Measurements from ENCODE around the gene CENPC.

CENPC gene

DNA sequence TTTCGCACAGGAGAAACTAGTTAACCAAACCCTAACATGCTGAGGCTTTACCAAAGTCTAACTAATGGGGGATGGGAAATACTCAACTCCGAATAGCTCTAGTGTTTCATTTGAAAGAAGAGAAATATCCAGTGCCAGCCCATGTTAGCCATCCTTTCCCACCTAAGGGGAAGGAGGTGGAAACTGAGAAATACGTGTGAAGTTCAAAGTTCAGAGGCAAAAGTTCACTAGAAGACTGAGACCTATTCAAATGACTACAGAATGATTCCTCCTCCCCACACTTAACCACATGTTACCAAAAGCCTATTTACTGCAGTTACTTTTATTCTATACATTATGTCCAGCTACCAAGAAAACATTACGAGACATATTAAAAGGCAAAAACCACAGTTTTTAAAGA, 106.3 kb downstream of the CENPC start:
- no peaks in the 10 kb centered on the region for H3K9me3 ChIP-seq (ENCODE audit: low read length)
- H3K4me3 ChIP-seq (ENCODE audit: low read depth in 1 of 2, low read length in 2 of 2), result no peak overlapping the region
- H3K27me3 ChIP-seq (ENCODE audit: control insufficient read depth in 1 of 2, insufficient read depth in 2 of 2, low read length in 2 of 2), result no peaks in the 10 kb centered on the region
- H3K4me1 ChIP-seq (ENCODE audit: insufficient read depth, low read length), result no peaks in the 10 kb centered on the region
- H3K27ac ChIP-seq (ENCODE audit: low read depth, low read length), result no peak overlapping the region
- no peaks in the 10 kb centered on the region for H3K36me3 ChIP-seq (ENCODE audit: insufficient read depth, low read length)
- no peak overlapping the region for H3K9ac ChIP-seq (ENCODE audit: low read length)

DNA sequence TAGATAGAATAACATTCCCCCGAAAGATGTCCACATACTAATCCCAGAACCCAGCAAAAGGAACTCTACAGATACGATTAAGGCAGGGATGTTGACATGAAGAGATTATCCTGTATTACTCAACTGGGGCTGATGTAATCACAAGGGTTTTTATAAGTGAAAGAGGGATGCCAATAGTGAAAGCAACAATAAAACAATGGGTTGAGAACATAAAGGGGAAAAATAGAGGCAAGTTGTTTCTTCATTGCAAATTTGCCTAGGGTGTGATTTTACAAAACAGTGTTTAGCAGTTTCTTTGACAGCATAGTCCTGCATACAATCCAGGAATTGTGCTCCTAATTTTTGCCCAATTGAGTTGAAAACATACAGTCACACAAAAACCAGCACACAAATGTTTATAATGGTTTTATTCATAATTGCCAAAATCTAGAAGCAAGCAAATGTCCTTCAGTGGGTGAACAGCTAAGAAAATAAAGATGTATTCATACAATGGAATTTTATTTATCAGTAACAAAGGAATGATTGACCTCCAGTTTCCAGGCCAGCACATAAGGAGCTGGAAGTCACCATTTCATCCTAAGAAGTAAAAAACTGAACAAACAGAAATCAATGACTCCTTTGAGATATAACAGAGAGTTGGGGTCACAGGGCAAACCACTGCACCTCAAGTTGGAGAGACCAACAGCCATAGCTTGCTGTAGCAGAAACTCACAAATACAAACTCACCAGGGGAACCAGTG, 107.2 kb downstream of the CENPC start:
- H3K27me3 ChIP-seq (ENCODE audit: control insufficient read depth in 1 of 2, insufficient read depth in 2 of 2, low read length in 2 of 2), result no peaks in the 10 kb centered on the region
- H3K36me3 ChIP-seq (ENCODE audit: insufficient read depth, low read length), result no peaks in the 10 kb centered on the region
- H3K4me1 ChIP-seq (ENCODE audit: insufficient read depth, low read length), result no peaks in the 10 kb centered on the region
- no peak overlapping the region for H3K9ac ChIP-seq (ENCODE audit: low read length)
- no peak overlapping the region for H3K4me3 ChIP-seq (ENCODE audit: low read depth in 1 of 2, low read length in 2 of 2)
- H3K9me3 ChIP-seq (ENCODE audit: low read length), result no peaks in the 10 kb centered on the region
- no peak overlapping the region for H3K27ac ChIP-seq (ENCODE audit: low read depth, low read length)

DNA sequence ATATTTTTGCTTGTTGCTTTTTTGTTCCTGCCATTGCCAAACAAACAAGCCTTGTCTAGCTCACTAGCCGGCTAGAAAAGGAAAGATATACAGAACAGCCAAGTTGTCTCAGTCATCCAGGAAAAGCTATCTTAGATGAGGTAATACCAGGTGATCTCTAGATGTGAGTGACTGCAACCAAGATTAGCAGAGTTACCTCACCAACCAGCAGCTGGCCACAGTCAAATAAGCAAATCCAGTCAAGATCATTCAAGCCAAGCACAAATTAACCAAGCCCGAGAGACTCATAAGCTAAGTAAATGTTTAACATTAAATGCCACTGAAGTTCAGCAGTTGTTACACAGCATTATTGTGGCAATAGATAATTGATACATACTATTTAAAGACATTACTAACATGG, 108.6 kb downstream of the CENPC start:
- no peaks in the 10 kb centered on the region for H3K27me3 ChIP-seq (ENCODE audit: control insufficient read depth in 1 of 2, insufficient read depth in 2 of 2, low read length in 2 of 2)
- H3K9ac ChIP-seq (ENCODE audit: low read length), result no peak overlapping the region
- H3K9me3 ChIP-seq (ENCODE audit: low read length), result no peaks in the 10 kb centered on the region
- H3K36me3 ChIP-seq (ENCODE audit: insufficient read depth, low read length), result no peaks in the 10 kb centered on the region
- H3K27ac ChIP-seq (ENCODE audit: low read depth, low read length), result no peak overlapping the region
- H3K4me3 ChIP-seq (ENCODE audit: low read depth in 1 of 2, low read length in 2 of 2), result no peak overlapping the region
- no peaks in the 10 kb centered on the region for H3K4me1 ChIP-seq (ENCODE audit: insufficient read depth, low read length)

DNA sequence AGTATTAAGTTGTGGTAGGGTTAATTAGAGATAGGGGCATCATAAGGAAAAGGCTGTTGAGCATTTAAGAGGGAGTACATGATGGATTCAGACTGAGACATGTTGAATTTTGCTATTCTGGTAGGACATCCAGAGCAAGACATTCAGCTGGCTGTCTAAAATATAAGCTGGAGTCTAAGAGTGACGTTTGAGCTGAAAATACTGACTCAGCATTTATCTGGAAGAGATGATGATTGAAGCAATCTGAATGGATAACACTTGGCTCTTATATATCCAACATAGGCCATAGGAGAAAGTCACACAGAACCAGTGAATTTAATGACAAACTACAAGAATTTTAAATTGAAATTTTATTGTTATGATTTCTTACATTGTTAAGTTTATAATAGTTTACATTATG, 114.3 kb downstream of the CENPC start:
- H3K4me3 ChIP-seq (ENCODE audit: low read depth in 1 of 2, low read length in 2 of 2), result no peak overlapping the region
- H3K9ac ChIP-seq (ENCODE audit: low read length), result no peak overlapping the region
- H3K36me3 ChIP-seq (ENCODE audit: insufficient read depth, low read length), result no peaks in the 10 kb centered on the region
- no peaks in the 10 kb centered on the region for H3K9me3 ChIP-seq (ENCODE audit: low read length)
- H3K27me3 ChIP-seq (ENCODE audit: control insufficient read depth in 1 of 2, insufficient read depth in 2 of 2, low read length in 2 of 2), result no peaks in the 10 kb centered on the region
- H3K27ac ChIP-seq (ENCODE audit: low read depth, low read length), result no peak overlapping the region
- H3K4me1 ChIP-seq (ENCODE audit: insufficient read depth, low read length), result no peaks in the 10 kb centered on the region

DNA sequence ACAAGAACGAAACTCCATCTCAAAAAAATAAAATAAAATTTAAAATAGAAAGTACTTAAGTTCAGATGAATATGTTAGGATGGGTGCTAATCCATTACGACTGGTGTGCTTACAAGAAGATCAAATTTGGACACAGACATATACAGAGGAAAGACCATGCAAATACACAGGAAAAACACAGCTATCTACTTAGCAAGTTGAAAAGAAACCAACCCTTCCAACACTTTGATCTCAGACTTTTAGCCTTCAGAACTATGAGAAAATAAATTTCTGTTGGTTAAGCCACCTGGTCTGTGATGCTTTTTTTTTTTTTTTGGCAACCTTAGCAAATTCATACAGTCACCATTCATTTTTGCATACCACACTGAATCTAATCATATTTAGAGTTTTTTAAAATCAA, 116.5 kb downstream of the CENPC start:
- Histone ChIP-seq H3K4me1 (ENCODE audit: insufficient read depth, low read length) (no peaks in the 10 kb centered on the region), H3K9ac (ENCODE audit: low read length) (no peak overlapping the region), H3K27ac (ENCODE audit: low read depth, low read length) (no peak overlapping the region), H3K27me3 (ENCODE audit: control insufficient read depth in 1 of 2, insufficient read depth in 2 of 2, low read length in 2 of 2) (no peaks in the 10 kb centered on the region), H3K36me3 (ENCODE audit: insufficient read depth, low read length) (no peaks in the 10 kb centered on the region), H3K4me3 (ENCODE audit: low read depth in 1 of 2, low read length in 2 of 2) (no peak overlapping the region), H3K9me3 (ENCODE audit: low read length) (no peaks in the 10 kb centered on the region)

Data from muscle layer of colon (tissue), 2 donors.